H9 (cell line): ENCODE data around the gene BAIAP2L1. TPM values are rescaled to one million over a fixed set of nuclear protein-coding genes. Genes with fewer than 3 reads are reported as not detected.

ENCODE experiments used
- DNase-seq: peaks from one replicate; pipeline ENCODE4 v3.0.0-alpha.2; 2017
- H2AFZ ChIP-seq: one replicate; pipeline ENCODE4 v1.6.1; 2013; ENCODE audit warnings: mild to moderate bottlenecking, low read length, control low read depth, moderate library complexity
- H2AK5ac ChIP-seq: 2 replicates; pipeline ENCODE4 v1.6.1; 2013; ENCODE audit warnings: low read length, control low read depth, mixed read lengths; ENCODE audit not compliant: insufficient read length
- H2BK120ac ChIP-seq: one replicate; pipeline ENCODE4 v1.6.1; 2013; ENCODE audit warnings: low read depth, mild to moderate bottlenecking, low read length, control low read depth, inconsistent platforms; ENCODE audit not compliant: poor library complexity, severe bottlenecking
- H2BK12ac ChIP-seq: 2 replicates; pipeline ENCODE4 v1.6.1; 2013; ENCODE audit warnings: low read length, control low read depth, mixed read lengths, low read depth; ENCODE audit not compliant: insufficient read length
- H2BK15ac ChIP-seq: 2 replicates; pipeline ENCODE4 v1.6.1; 2013; ENCODE audit warnings: low read depth, low read length, control low read depth
- H2BK20ac ChIP-seq: one replicate; pipeline ENCODE4 v1.6.1; 2013; ENCODE audit warnings: low read depth, mild to moderate bottlenecking, low read length, control low read depth, inconsistent platforms; ENCODE audit not compliant: poor library complexity, severe bottlenecking
- H2BK5ac ChIP-seq: 2 replicates; pipeline ENCODE4 v1.6.1; 2013; ENCODE audit warnings: low read length, control low read depth, mixed read lengths; ENCODE audit not compliant: insufficient read length
- H3K14ac ChIP-seq: 2 replicates; pipeline ENCODE4 v1.6.1; 2013; ENCODE audit warnings: low read length, control low read depth; ENCODE audit not compliant: insufficient read depth
- H3K18ac ChIP-seq: 2 replicates; pipeline ENCODE4 v1.6.1; 2013; ENCODE audit warnings: low read depth, mild to moderate bottlenecking, mixed read lengths, low read length, control low read depth; ENCODE audit not compliant: insufficient read length
- H3K23ac ChIP-seq: 2 replicates; pipeline ENCODE4 v1.6.1; 2013; ENCODE audit warnings: low read length, control low read depth, mixed read lengths, low read depth; ENCODE audit not compliant: insufficient read length
- H3K23me2 ChIP-seq: 2 replicates; pipeline ENCODE4 v1.6.1; 2013; ENCODE audit warnings: low read depth, mild to moderate bottlenecking, mixed read lengths, low read length, control low read depth; ENCODE audit not compliant: insufficient read length, poor library complexity, severe bottlenecking
- H3K27ac ChIP-seq: 2 replicates; pipeline ENCODE4 v1.5.1; 2013; ENCODE audit warnings: low read length, control low read depth, mixed read lengths, low read depth; ENCODE audit not compliant: insufficient read length
- H3K27me3 ChIP-seq: 2 replicates; pipeline ENCODE4 v1.6.1; 2013; ENCODE audit warnings: low read length, control low read depth, inconsistent platforms; ENCODE audit not compliant: insufficient read depth
- H3K4ac ChIP-seq: 2 replicates; pipeline ENCODE4 v1.6.1; 2013; ENCODE audit warnings: low read depth, mild to moderate bottlenecking, control low read depth, inconsistent platforms, low read length, moderate library complexity
- H3K4me1 ChIP-seq: 2 replicates; pipeline ENCODE4 v1.6.1; 2013; ENCODE audit warnings: low read length, control low read depth, inconsistent platforms; ENCODE audit not compliant: insufficient read depth
- H3K4me2 ChIP-seq: 2 replicates; pipeline ENCODE4 v1.6.1; 2013; ENCODE audit warnings: low read length, control low read depth, mixed read lengths; ENCODE audit not compliant: insufficient read length, insufficient read depth
- H3K56ac ChIP-seq: 2 replicates; pipeline ENCODE4 v1.6.1; 2013; ENCODE audit warnings: low read depth, mild to moderate bottlenecking, mixed read lengths, low read length, control low read depth; ENCODE audit not compliant: insufficient read length
- H3K79me1 ChIP-seq: 2 replicates; pipeline ENCODE4 v1.6.1; 2013; ENCODE audit warnings: low read depth, mild to moderate bottlenecking, moderate library complexity, low read length, control low read depth, inconsistent platforms; ENCODE audit not compliant: insufficient read depth, poor library complexity, severe bottlenecking
- H3K79me2 ChIP-seq: 2 replicates; pipeline ENCODE4 v1.6.1; 2013; ENCODE audit warnings: low read length, control low read depth, inconsistent platforms; ENCODE audit not compliant: insufficient read depth
- H3K9ac ChIP-seq: 2 replicates; pipeline ENCODE4 v1.6.1; 2013; ENCODE audit warnings: low read length, control low read depth, mixed read lengths; ENCODE audit not compliant: insufficient read length; ENCODE audit errors: extremely low read depth
- H3K9me3 ChIP-seq: one replicate; pipeline ENCODE4 v1.6.1; 2013; ENCODE audit warnings: low read depth, low read length, inconsistent platforms; ENCODE audit not compliant: control insufficient read depth
- H3T11ph ChIP-seq: one replicate; pipeline ENCODE4 v1.6.1; 2013; ENCODE audit warnings: mild to moderate bottlenecking, low read length, control low read depth, inconsistent platforms
- H4K20me1 ChIP-seq: one replicate; pipeline ENCODE4 v1.6.1; 2013; ENCODE audit not compliant: control insufficient read depth, insufficient read length, insufficient read depth
- H4K5ac ChIP-seq: 2 replicates; pipeline ENCODE4 v1.6.1; 2013; ENCODE audit warnings: low read depth, mild to moderate bottlenecking, mixed read lengths, low read length, control low read depth; ENCODE audit not compliant: insufficient read length
- H4K8ac ChIP-seq: replicated peaks from 2 replicates; pipeline ENCODE4 v1.6.1; 2013; ENCODE audit warnings: low read length, control low read depth, mixed read lengths, low read depth; ENCODE audit not compliant: insufficient read length
- H4K91ac ChIP-seq: 2 replicates; pipeline ENCODE4 v1.6.1; 2013; ENCODE audit warnings: low read depth, mild to moderate bottlenecking, moderate library complexity, mixed read lengths, low read length, control low read depth; ENCODE audit not compliant: insufficient read length
- H3K27ac Mint-ChIP-seq, 3 experiments: 2 replicates in 2 of 3; 3 replicates in 1 of 3; pipeline ENCODE4 v1.8.0; 2020 to 2021; ENCODE audit warnings: mixed read lengths in 3 of 3, mild to moderate bottlenecking in 1 of 3, moderate library complexity in 1 of 3
- H3K27me3 Mint-ChIP-seq: 2 replicates; pipeline ENCODE4 v1.8.0; 2021; ENCODE audit warnings: low read depth, mild to moderate bottlenecking, moderate library complexity, mixed read lengths
- H3K36me3 Mint-ChIP-seq, 3 experiments: 2 replicates in 2 of 3; 3 replicates in 1 of 3; pipeline ENCODE4 v1.8.0; 2020 to 2021; ENCODE audit warnings: low read depth in 3 of 3, mixed read lengths in 3 of 3; ENCODE audit not compliant: insufficient read depth in 1 of 3
- H3K4me1 Mint-ChIP-seq, 2 experiments: 2 replicates each; pipeline ENCODE4 v1.8.0; 2020; ENCODE audit warnings: mixed read lengths in 2 of 2
- H3K4me3 Mint-ChIP-seq, 2 experiments: 2 replicates in 1 of 2; 3 replicates in 1 of 2; pipeline ENCODE4 v1.8.0; 2020 to 2021; ENCODE audit warnings: mild to moderate bottlenecking in 2 of 2, mixed read lengths in 2 of 2, moderate library complexity in 1 of 2
- H3K9me3 Mint-ChIP-seq, 2 experiments: 2 replicates in 1 of 2; 3 replicates in 1 of 2; pipeline ENCODE4 v1.8.0; 2020; ENCODE audit warnings: mild to moderate bottlenecking in 2 of 2, mixed read lengths in 2 of 2, moderate library complexity in 1 of 2
- CTCF ChIP-seq: fragments of 200-600 bp; sonication (generic); conservative IDR thresholded peaks from 3 replicates; pipeline ENCODE4 v1.8.0; 2021; ENCODE audit warnings: antibody characterized with exemption, mild to moderate bottlenecking
- WGBS: extraction: QIAGEN DNeasy Blood & Tissue Kit; methylation state at CpG from one replicate; pipeline ENCODE4 v1.1.7; 2013; ENCODE audit warnings: missing lambda C conversion rate, low lambda C conversion rate, mixed read lengths; ENCODE audit not compliant: insufficient read length; ENCODE audit errors: extremely low coverage; 5-methylcytosine and 5-hydroxymethylcytosine counted together
- total RNA-seq: library from RNA; stranded (reverse); gene quantifications from 2 replicates; pipeline ENCODE4 v1.2.1, GENCODE V29; 2021

BAIAP2L1 gene
- total RNA-seq, 1 experiment from 2014 or later = 25.9 TPM

- peaks cover 1 to 3% of the 10 kb centered on the region in 2 experiments; a peak in 2 of 5 replicates for H3K9me3 Mint-ChIP-seq
- peaks cover 9 to 14% of the 10 kb centered on the region in 2 experiments for H3K4me1 Mint-ChIP-seq
- no peak overlapping the region for H3K27ac ChIP-seq
- no peak overlapping the region for H2BK120ac ChIP-seq
- no peak overlapping the region for H3K4me3 Mint-ChIP-seq
- no peaks in the 10 kb centered on the region for H3K79me2 ChIP-seq
- H3K36me3 Mint-ChIP-seq = no peaks in the 10 kb centered on the region; a peak in 1 of 7 replicates
- H4K91ac ChIP-seq = no peak overlapping the region
- H3K79me1 ChIP-seq = no peaks in the 10 kb centered on the region
- no peak overlapping the region for H2BK5ac ChIP-seq
- TF ChIP-seq CTCF = no peak
- no peaks in the 10 kb centered on the region for H3K4me1 ChIP-seq
- no peak overlapping the region for H3K56ac ChIP-seq
- H3K4me2 ChIP-seq = no peak overlapping the region
- no peak overlapping the region for H3K4ac ChIP-seq
- no peak overlapping the region for H2BK15ac ChIP-seq
- no peak overlapping the region for H3K23ac ChIP-seq
- H3K27ac Mint-ChIP-seq = peak overlapping the region in 1 of 3 experiments; percentile 33; a peak in 2 of 7 replicates
- H3K23me2 ChIP-seq = no peaks in the 10 kb centered on the region
- no peak overlapping the region for H2AFZ ChIP-seq
- no peak overlapping the region for H3T11ph ChIP-seq
- WGBS = no CpG with 5 or more reads among the region's 2 CpGs
- DNase-seq = no peak
- no peak overlapping the region for H2AK5ac ChIP-seq
- no peaks in the 10 kb centered on the region for H3K9me3 ChIP-seq
- H3K27me3 Mint-ChIP-seq = peaks cover 4% of the 10 kb centered on the region
- H3K18ac ChIP-seq = no peak overlapping the region
- no peak overlapping the region for H3K9ac ChIP-seq
- H3K14ac ChIP-seq = no peak overlapping the region
- no peak overlapping the region for H4K8ac ChIP-seq
- H3K27me3 ChIP-seq = no peaks in the 10 kb centered on the region
- H4K20me1 ChIP-seq = no peaks in the 10 kb centered on the region
- no peak overlapping the region for H2BK20ac ChIP-seq
- no peak overlapping the region for H4K5ac ChIP-seq
- no peak overlapping the region for H2BK12ac ChIP-seq
Measured at GRCh38 chr7:98404840-98405239, 4.0 kb upstream of the BAIAP2L1 start.
